BJ (cell line): ENCODE measurements around the gene RABL6. TPM values are rescaled to one million over a fixed set of nuclear protein-coding genes. Genes with fewer than 3 reads are reported as not detected.

Experiments used
- CTCF ChIA-PET: fragments of 350-600 bp; formaldehyde crosslinking; extraction: SDS; loops from one replicate; lab custom pipeline; 2021; ENCODE audit warnings: antibody characterized with exemption, inconsistent platforms; lab: Yijun Ruan, JAX
- POLR2A ChIA-PET: fragments of 300-600 bp; sonication (Branson Sonifier 250); formaldehyde crosslinking; extraction: SDS; loops from one replicate; lab custom pipeline; 2021; ENCODE audit warnings: antibody characterized with exemption; lab: Charles Lee
- DNase-seq: peaks from one replicate; pipeline ENCODE4 v3.0.0-alpha.2; 2011; ENCODE audit warnings: low read depth
- H3K27me3 ChIP-seq: 2 replicates; pipeline ENCODE4 v1.6.0; 2011; ENCODE audit warnings: low read length; ENCODE audit not compliant: control insufficient read depth, insufficient read depth
- H3K36me3 ChIP-seq: 2 replicates; pipeline ENCODE4 v1.5.1; 2011; ENCODE audit warnings: low read length; ENCODE audit not compliant: control insufficient read depth, insufficient read depth
- H3K4me3 ChIP-seq: 2 replicates; pipeline ENCODE4 v1.5.1; 2011; ENCODE audit warnings: low read depth, mild to moderate bottlenecking, control low read depth, low read length
- polyA plus RNA-seq: library from polyadenylated mRNA; depleted of rRNA; stranded (reverse); fragments of >200 nt; gene quantifications from 2 replicates; pipeline ENCODE4 v1.2.3, GENCODE V29; 2011
- TF ChIP-seq, protein P1 (sequence below): IDR thresholded peaks from 2 replicates; pipeline ENCODE4 v1.5.1; 2011; ENCODE audit warnings: low read depth, mild to moderate bottlenecking, control low read depth, inconsistent platforms, low read length, moderate library complexity; ENCODE audit not compliant: insufficient read depth

The RABL6 gene
- polyA plus RNA-seq, 1 experiment = 60.2 TPM

GRCh38 chr9:136844761-136845464, 37.2 kb downstream of the RABL6 start:
- TF ChIP-seq, protein P1, sequence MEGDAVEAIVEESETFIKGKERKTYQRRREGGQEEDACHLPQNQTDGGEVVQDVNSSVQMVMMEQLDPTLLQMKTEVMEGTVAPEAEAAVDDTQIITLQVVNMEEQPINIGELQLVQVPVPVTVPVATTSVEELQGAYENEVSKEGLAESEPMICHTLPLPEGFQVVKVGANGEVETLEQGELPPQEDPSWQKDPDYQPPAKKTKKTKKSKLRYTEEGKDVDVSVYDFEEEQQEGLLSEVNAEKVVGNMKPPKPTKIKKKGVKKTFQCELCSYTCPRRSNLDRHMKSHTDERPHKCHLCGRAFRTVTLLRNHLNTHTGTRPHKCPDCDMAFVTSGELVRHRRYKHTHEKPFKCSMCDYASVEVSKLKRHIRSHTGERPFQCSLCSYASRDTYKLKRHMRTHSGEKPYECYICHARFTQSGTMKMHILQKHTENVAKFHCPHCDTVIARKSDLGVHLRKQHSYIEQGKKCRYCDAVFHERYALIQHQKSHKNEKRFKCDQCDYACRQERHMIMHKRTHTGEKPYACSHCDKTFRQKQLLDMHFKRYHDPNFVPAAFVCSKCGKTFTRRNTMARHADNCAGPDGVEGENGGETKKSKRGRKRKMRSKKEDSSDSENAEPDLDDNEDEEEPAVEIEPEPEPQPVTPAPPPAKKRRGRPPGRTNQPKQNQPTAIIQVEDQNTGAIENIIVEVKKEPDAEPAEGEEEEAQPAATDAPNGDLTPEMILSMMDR = no peak
- CTCF ChIA-PET = interaction anchor here (0.9 to 3.8 kb wide), 2 partner anchors 94 to 190 kb away, joined by 3 to 27 read pairs; no protein-coding TSS in a partner anchor
- Histone ChIP-seq H3K4me3 (no peak overlapping the region), H3K27me3 (peaks cover 7% of the 10 kb centered on the region; the same call in 1 of the 2 replicates), H3K36me3 (peaks cover 2% of the 10 kb centered on the region; the same call in 1 of the 2 replicates)
- no peak for DNase-seq
- POLR2A ChIA-PET = no interaction called here

DNA sequence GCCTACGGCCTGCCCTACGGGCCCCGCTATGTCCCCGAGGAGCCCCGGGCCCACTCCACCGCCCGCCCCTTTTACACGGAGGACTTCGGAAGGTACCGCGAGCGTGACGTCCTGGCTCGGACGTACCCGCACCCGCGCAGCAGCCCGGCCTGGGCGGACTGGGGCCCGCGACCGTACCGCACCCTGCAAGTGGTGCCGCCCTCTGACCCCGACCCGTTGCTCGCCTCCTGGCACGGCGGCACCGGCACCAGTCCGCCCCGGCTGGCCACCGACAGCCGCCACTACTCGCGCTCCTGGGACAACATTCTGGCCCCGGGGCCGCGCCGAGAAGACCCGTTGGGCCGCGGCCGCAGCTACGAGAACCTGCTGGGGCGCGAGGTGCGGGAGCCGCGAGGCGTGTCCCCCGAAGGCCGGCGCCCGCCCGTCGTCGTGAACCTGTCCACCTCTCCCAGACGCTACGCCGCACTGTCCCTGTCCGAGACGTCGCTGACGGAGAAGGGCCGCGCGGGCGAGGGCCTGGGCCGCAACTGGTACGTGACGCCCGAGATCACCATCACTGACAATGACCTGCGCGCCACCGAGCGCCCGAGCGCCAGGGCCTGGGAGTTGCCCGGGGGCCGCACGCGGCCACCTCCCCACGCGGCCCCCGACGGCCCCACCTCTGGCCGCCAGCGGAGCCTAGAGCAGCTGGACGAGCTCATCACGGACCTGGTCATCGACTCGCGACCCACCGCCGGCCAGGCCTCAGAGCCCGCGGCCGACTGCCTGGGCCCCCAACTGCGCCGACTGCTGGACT, 37.9 kb downstream of the RABL6 start:
- CTCF ChIA-PET = no interaction called here
- TF ChIP-seq, protein P1 = no peak
- peaks cover 7% of the 10 kb centered on the region; the same call in 1 of the 2 replicates for H3K27me3 ChIP-seq
- POLR2A ChIA-PET = no interaction called here
- no peak overlapping the region for H3K4me3 ChIP-seq
- H3K36me3 ChIP-seq = peaks cover 3% of the 10 kb centered on the region; the same call in 1 of the 2 replicates
- no peak for DNase-seq

- ChIA-PET CTCF (interaction anchor here (1.0 to 1.7 kb wide), 3 partner anchors 150 to 189 kb away, joined by 3 to 6 read pairs (median 4); partner anchors contain the start of gene CLIC3), POLR2A (no interaction called here)
- Histone ChIP-seq H3K4me3 (peak overlapping the region; percentile 17), H3K36me3 (peaks cover 8% of the 10 kb centered on the region), H3K27me3 (peaks cover 7% of the 10 kb centered on the region; the same call in 1 of the 2 replicates)
- no peak for DNase-seq
- TF ChIP-seq, protein P1 = no peak
Measured at GRCh38 chr9:136846376-136847087, 38.8 kb downstream of the RABL6 start.

DNA sequence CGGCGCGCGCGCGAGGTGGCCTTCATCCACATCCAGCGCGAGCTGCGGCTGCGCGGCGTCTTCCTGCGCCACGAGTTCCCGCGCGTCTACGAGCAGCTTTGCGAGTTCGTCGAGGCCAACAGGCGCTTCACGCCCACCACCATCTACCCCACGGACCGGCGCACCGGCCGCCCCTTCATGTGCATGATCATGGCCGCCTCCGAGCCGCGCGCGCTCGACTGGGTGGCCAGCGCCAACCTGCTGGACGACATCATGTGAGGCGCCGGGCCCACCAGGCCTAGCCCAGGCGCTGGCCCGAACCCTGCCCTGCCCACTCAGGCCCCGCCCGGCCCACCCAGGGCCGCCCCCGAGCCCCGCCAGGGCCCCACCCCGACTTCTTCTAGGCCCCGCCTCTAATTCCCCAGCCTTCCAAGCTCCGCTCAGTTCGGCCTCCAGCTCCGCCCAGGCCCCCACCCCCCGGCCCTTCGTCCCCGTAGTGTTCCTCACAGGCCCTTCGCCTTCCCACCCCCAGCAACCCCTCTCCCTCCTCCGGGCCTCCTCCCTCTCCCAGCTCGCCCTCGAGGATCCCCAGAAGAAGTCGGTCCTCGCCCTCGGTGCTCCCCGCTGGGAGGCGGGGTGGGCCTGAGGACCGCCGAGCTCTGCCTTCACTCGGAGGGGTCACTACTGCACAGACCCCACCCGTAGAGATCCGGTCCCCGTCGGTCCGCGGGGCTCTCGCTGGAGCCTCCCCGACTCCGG, 39.5 kb downstream of the RABL6 start:
- Histone ChIP-seq H3K36me3 (peaks cover 10% of the 10 kb centered on the region), H3K4me3 (peak overlapping the region; percentile 84), H3K27me3 (peaks cover 7% of the 10 kb centered on the region; the same call in 1 of the 2 replicates)
- ChIA-PET CTCF (interaction anchor here (0.6 to 1.7 kb wide), 6 partner anchors 42 to 217 kb away, joined by 3 to 6 read pairs (median 3); partner anchors contain the start of gene CLIC3), POLR2A (interaction anchor here (0.6 to 0.7 kb wide), 2 partner anchors 101 to 182 kb away, joined by 5 to 10 read pairs; no protein-coding TSS in a partner anchor)
- TF ChIP-seq, protein P1 = no peak
- no peak for DNase-seq
